GM19240 (cell line): Measurements from ENCODE around the gene OR1L8.
"Not testable (repeated sequence)": the region's sequence is repeated elsewhere in the genome, so short reads cannot be mapped to it uniquely, and the experiment has no call there.

ENCODE experiments used
- DNase-seq: peaks from one replicate; pipeline ENCODE4 v3.0.0; 2011; ENCODE audit warnings: low spot score; ENCODE audit not compliant: insufficient read length

Gene OR1L8

GRCh38 chr9:122583284-122583683 is at the start of gene OR1L8:
OR1L8 (minus strand) TSS chr9:122583384; CDS start chr9:122568477, 14,907 bp downstream.
- DNase-seq: not testable (repeated sequence)

- DNase-seq: no peak
Measured at GRCh38 chr9:122619996-122620395, 36.8 kb upstream of the OR1L8 start.

GRCh38 chr9:122614362-122614761 is 31.2 kb upstream of the OR1L8 start, which contains the start of gene OR1Q1:
OR1Q1 (plus strand) TSS chr9:122614738; CDS start chr9:122614738, 0 bp downstream.
- DNase-seq: no peak

- DNase-seq: no peak
Measured at GRCh38 chr9:122609804-122610203, 26.6 kb upstream of the OR1L8 start.

- DNase-seq: no peak
Measured at GRCh38 chr9:122606587-122606986, 23.4 kb upstream of the OR1L8 start.

- no peak for DNase-seq
Measured at GRCh38 chr9:122605691-122606090, 22.5 kb upstream of the OR1L8 start.

- DNase-seq: no peak
Measured at GRCh38 chr9:122580360-122580759, 2.8 kb downstream of the OR1L8 start.

- DNase-seq: no peak
Measured at GRCh38 chr9:122579874-122580273, 3.3 kb downstream of the OR1L8 start.

GRCh38 chr9:122572456-122572855 is 10.7 kb downstream of the OR1L8 start:
- DNase-seq: no peak

- DNase-seq: no peak
Measured at GRCh38 chr9:122567901-122568300, 15.3 kb downstream of the OR1L8 start.

GRCh38 chr9:122562134-122562760 is 20.9 kb downstream of the OR1L8 start:
- no peak for DNase-seq

- DNase-seq: no peak
Measured at GRCh38 chr9:122561446-122561845, 21.7 kb downstream of the OR1L8 start.

GRCh38 chr9:122552812-122553211 is 30.4 kb downstream of the OR1L8 start, which contains the start of gene OR1N2:
OR1N2 (plus strand) TSS chr9:122553112; CDS start chr9:122553212, 100 bp downstream.
- no peak for DNase-seq

- no peak for DNase-seq
Measured at GRCh38 chr9:122551371-122551770, 31.8 kb downstream of the OR1L8 start.

GRCh38 chr9:122546196-122546595 is 37.0 kb downstream of the OR1L8 start:
- DNase-seq: no peak

- DNase-seq: no peak
Measured at GRCh38 chr9:122538757-122539156, 44.4 kb downstream of the OR1L8 start.

GRCh38 chr9:122537066-122537465 is 46.1 kb downstream of the OR1L8 start:
- not testable (repeated sequence) for DNase-seq

- no peak for DNase-seq
Measured at GRCh38 chr9:122536134-122536533, 47.0 kb downstream of the OR1L8 start.

GRCh38 chr9:122531157-122531556 is 52.0 kb downstream of the OR1L8 start:
- DNase-seq: not testable (repeated sequence)

- no peak for DNase-seq
Measured at GRCh38 chr9:122527193-122527592, 56.0 kb downstream of the OR1L8 start, which contains the start of gene OR1N1. OR1N1 (minus strand) TSS chr9:122527293; CDS start chr9:122527293, 0 bp downstream.

- DNase-seq: no peak
Measured at GRCh38 chr9:122526602-122527001, 56.6 kb downstream of the OR1L8 start.

GRCh38 chr9:122519376-122519775 is 63.8 kb downstream of the OR1L8 start:
- no peak for DNase-seq

- DNase-seq: no peak
Measured at GRCh38 chr9:122518841-122519240, 64.3 kb downstream of the OR1L8 start, which contains the start of gene OR1J4. OR1J4 (plus strand) TSS chr9:122519141; CDS start chr9:122519141, 0 bp downstream.
